ENCODE data around the gene RPL22.

Gene RPL22

DNA sequence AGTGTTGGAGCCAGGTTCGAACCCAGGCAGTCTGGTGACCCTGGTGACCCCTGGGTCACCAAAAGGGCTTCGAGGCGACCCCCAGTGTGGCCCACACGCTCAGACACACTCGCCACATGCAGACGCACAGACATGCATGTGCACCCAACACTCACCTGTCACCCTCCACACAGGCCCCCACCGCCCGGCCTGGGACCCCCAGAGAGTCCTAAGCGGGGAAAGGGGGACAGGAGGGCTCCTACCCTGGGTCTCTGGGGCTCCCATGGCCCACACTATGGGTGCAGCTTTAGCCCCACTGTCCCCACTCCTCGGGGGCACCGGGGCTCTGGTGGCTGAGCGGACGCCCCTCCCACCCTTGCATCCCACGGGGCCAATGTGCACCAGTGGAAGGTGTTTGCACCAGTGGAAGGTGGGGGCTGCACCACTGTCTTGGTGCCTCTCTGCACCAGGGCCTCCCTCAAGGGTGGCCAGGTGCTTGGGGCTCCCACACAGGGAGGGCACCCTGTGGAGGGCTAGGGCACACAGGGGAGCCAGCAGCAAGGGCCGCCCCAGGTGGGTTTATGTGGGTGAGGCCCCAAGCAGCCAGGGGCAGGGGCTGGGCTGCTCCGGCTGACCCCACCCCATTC, 29.2 kb downstream of the RPL22 start:
- no peaks in the 10 kb centered on the region for H3K27me3 ChIP-seq (ENCODE audit: insufficient read depth, low read length, poor library complexity)
- no peak for DNase-seq
- H2BK5ac ChIP-seq (ENCODE audit: low read length), result no peak overlapping the region

DNA sequence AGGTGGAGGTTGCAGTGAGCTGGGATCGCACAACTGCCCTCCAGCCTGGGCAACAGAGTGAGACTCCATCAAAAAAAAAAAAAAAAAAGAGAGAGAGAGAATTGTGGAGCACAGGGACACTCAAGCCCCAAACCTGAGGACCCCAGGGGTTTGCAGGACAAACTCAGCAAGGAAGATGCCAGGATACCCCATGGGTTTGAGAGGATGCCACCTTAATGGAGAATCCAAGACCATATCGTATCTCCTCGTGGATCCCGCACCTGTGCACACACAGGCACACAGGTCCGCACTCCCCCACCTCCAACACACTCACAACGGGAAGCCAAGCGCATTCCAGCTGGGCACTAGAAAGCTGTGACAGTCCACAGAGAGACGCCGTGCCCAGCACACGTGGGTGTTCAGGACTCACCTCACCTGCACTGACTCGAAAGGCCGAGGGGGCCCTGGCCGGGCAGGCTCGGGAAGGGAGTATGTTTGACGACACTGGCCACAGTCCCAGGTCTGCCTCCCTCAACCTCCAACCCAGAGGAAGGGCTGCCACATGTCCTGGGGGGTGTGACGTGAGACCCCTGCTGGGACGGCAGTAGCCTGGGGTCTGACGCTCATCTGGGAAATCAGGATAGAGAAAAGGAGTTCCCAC, 30.3 kb downstream of the RPL22 start:
- H3K4ac ChIP-seq (ENCODE audit: low read depth, low read length), result no peak overlapping the region
- H3K4me2 ChIP-seq (ENCODE audit: low read length), result no peak overlapping the region
- no peak overlapping the region for H2AK5ac ChIP-seq (ENCODE audit: low read length)
- H3K23ac ChIP-seq (ENCODE audit: low read length), result no peak overlapping the region
- no peak overlapping the region for H3K27ac ChIP-seq (ENCODE audit: low read depth, low read length)
- no peaks in the 10 kb centered on the region for H3K36me3 ChIP-seq (ENCODE audit: control insufficient read depth, insufficient read depth, low read length)
- H2BK120ac ChIP-seq (ENCODE audit: low read depth, low read length), result no peak overlapping the region
- H3K4me1 ChIP-seq (ENCODE audit: control insufficient read depth, low read depth, low read length), result no peaks in the 10 kb centered on the region
- H3K79me2 ChIP-seq (ENCODE audit: control insufficient read depth, insufficient read depth, low read length), result no peaks in the 10 kb centered on the region
- no peak overlapping the region for H2BK15ac ChIP-seq (replicated peaks; ENCODE audit: low read depth)
- no peak for DNase-seq
- H4K8ac ChIP-seq (ENCODE audit: low read depth, low read length), result no peak overlapping the region
- WGBS (ENCODE audit: extremely low coverage, insufficient coverage, low lambda C conversion rate), result no CpG with 5 or more reads among the region's 18 CpGs
- H3K4me3 ChIP-seq (ENCODE audit: low read length), result no peak overlapping the region
- H3K56ac ChIP-seq (ENCODE audit: low read length), result no peak overlapping the region
- H3K18ac ChIP-seq (ENCODE audit: low read length), result no peak overlapping the region
- no peak overlapping the region for H2BK5ac ChIP-seq (ENCODE audit: low read length)
- no peaks in the 10 kb centered on the region for H3K27me3 ChIP-seq (ENCODE audit: insufficient read depth, low read length, poor library complexity)
- no peak overlapping the region for H3K9ac ChIP-seq (ENCODE audit: low read length)
- H3K79me1 ChIP-seq (ENCODE audit: low read length), result no peaks in the 10 kb centered on the region
- no peak overlapping the region for H4K5ac ChIP-seq (ENCODE audit: low read length)

More for the DNA sequence above, 29.2 kb downstream of the RPL22 start:
- Histone ChIP-seq H3K4ac (ENCODE audit: low read depth, low read length) (no peak overlapping the region), H3K23ac (ENCODE audit: low read length) (no peak overlapping the region), H3K4me3 (ENCODE audit: low read length) (no peak overlapping the region), H2AK5ac (ENCODE audit: low read length) (no peak overlapping the region), H2BK120ac (ENCODE audit: low read depth, low read length) (no peak overlapping the region), H3K79me1 (ENCODE audit: low read length) (no peaks in the 10 kb centered on the region), H3K18ac (ENCODE audit: low read length) (no peak overlapping the region), H3K36me3 (ENCODE audit: control insufficient read depth, insufficient read depth, low read length) (no peaks in the 10 kb centered on the region), H4K8ac (ENCODE audit: low read depth, low read length) (no peak overlapping the region), H3K56ac (ENCODE audit: low read length) (no peak overlapping the region), H2BK15ac (replicated peaks; ENCODE audit: low read depth) (no peak overlapping the region), H4K5ac (ENCODE audit: low read length) (no peak overlapping the region), H3K27ac (ENCODE audit: low read depth, low read length) (no peak overlapping the region), H3K4me1 (ENCODE audit: control insufficient read depth, low read depth, low read length) (no peaks in the 10 kb centered on the region), H3K79me2 (ENCODE audit: control insufficient read depth, insufficient read depth, low read length) (no peaks in the 10 kb centered on the region), H3K9ac (ENCODE audit: low read length) (no peak overlapping the region), H3K4me2 (ENCODE audit: low read length) (no peak overlapping the region)
- WGBS (ENCODE audit: extremely low coverage, insufficient coverage, low lambda C conversion rate), result no CpG with 5 or more reads among the region's 16 CpGs

DNA sequence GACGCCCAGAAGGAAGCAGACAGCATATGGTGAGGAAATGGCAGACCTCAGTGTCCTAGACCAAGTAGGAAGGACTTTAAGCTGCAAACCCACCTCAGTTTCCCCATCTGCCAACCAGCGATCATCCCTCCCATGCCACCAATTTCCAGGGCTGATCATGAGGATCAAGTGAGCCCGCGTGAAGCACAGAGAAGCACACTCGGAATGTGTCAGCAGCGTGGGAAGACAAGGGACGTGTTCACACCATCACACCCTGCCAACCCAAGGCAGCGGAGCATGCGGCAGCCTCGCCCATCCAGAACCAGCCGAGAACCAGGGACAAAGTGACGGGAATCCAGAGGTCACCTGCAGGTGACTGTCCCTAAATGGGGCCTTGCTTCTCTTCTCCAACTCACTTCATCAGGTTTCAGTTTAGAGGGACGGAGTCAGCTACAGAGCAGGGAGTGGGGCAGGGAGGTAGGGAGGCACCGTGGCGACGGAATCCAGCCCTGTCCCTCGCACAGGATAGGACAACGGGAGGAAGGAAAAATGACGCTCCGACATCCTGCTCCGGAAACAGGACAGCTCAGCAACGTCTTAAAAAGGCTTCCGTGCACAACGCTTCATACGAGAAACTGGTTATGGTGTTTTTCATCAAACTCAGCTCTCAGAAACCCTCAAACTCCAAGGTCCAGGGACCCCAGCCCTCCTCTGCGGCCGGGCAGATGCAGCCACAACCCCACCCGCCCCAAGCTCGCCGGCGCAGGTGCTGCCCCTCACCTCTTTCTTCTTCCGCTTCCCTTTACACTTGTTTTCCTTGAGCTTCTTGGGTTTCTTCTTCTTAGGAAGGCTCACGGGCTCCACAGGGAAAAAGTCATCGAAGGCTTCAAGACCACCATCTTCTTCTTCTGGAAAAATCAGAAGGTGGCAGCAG, 31.7 kb downstream of the RPL22 start:
- H3K23ac ChIP-seq (ENCODE audit: low read length), result no peak overlapping the region
- H3K79me1 ChIP-seq (ENCODE audit: low read length), result no peaks in the 10 kb centered on the region
- H3K79me2 ChIP-seq (ENCODE audit: control insufficient read depth, insufficient read depth, low read length), result no peaks in the 10 kb centered on the region
- no peaks in the 10 kb centered on the region for H3K4me1 ChIP-seq (ENCODE audit: control insufficient read depth, low read depth, low read length)
- no peak overlapping the region for H4K8ac ChIP-seq (ENCODE audit: low read depth, low read length)
- no CpG with 5 or more reads among the region's 34 CpGs for WGBS (ENCODE audit: extremely low coverage, insufficient coverage, low lambda C conversion rate)
- no peak overlapping the region for H2AK5ac ChIP-seq (ENCODE audit: low read length)
- H3K9ac ChIP-seq (ENCODE audit: low read length), result no peak overlapping the region
- DNase-seq, result no peak
- H3K18ac ChIP-seq (ENCODE audit: low read length), result no peak overlapping the region
- H3K36me3 ChIP-seq (ENCODE audit: control insufficient read depth, insufficient read depth, low read length), result no peaks in the 10 kb centered on the region
- H3K27ac ChIP-seq (ENCODE audit: low read depth, low read length), result no peak overlapping the region
- H3K56ac ChIP-seq (ENCODE audit: low read length), result no peak overlapping the region
- H3K4me3 ChIP-seq (ENCODE audit: low read length), result no peak overlapping the region
- H3K4ac ChIP-seq (ENCODE audit: low read depth, low read length), result no peak overlapping the region
- no peak overlapping the region for H4K5ac ChIP-seq (ENCODE audit: low read length)
- no peak overlapping the region for H3K4me2 ChIP-seq (ENCODE audit: low read length)
- H2BK15ac ChIP-seq (replicated peaks; ENCODE audit: low read depth), result no peak overlapping the region
- no peak overlapping the region for H2BK120ac ChIP-seq (ENCODE audit: low read depth, low read length)
- no peak overlapping the region for H2BK5ac ChIP-seq (ENCODE audit: low read length)
- no peaks in the 10 kb centered on the region for H3K27me3 ChIP-seq (ENCODE audit: insufficient read depth, low read length, poor library complexity)

DNA sequence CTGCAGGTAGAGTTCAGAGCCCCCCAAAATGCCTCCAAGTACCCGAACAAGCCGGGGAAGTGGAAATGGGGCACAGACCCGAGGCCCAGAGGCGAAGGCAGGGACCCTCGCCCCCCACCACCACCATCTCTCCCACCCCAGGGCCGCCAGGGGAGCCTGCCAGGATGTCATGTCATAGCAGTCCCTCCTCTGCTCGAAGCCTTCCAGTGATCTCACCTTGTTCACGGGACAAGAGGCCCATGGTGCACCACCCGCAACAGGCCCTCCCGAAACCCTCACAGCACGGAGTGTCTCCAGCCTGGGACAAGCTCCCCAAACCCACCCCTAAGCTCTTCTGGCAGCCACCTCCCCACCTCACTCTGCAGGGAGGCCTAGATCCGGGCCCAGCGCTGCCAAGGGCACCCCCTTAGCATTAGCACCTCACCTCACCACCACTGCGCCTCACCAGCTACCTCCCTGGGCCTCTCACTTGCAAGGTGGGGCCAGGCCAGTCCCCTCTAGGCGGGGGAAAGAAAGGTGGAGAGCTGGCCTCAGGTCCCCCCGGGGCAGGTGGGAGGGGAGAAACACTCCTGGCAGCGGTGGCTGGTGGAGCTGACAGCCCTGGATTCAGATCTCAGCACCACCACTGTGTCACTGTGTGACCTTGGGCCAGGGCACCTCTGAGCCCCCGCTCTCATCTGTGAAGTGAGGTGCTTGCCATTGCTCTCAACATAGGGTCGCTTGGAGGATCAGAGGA, 32.6 kb downstream of the RPL22 start:
- Histone ChIP-seq H4K5ac (ENCODE audit: low read length) (no peak overlapping the region), H3K4me1 (ENCODE audit: control insufficient read depth, low read depth, low read length) (no peaks in the 10 kb centered on the region), H3K9ac (ENCODE audit: low read length) (no peak overlapping the region), H3K79me1 (ENCODE audit: low read length) (no peaks in the 10 kb centered on the region), H3K23ac (ENCODE audit: low read length) (no peak overlapping the region), H3K4me2 (ENCODE audit: low read length) (no peak overlapping the region), H2BK15ac (replicated peaks; ENCODE audit: low read depth) (no peak overlapping the region), H3K36me3 (ENCODE audit: control insufficient read depth, insufficient read depth, low read length) (no peaks in the 10 kb centered on the region), H3K27ac (ENCODE audit: low read depth, low read length) (no peak overlapping the region), H4K8ac (ENCODE audit: low read depth, low read length) (no peak overlapping the region), H3K27me3 (ENCODE audit: insufficient read depth, low read length, poor library complexity) (no peaks in the 10 kb centered on the region), H2BK120ac (ENCODE audit: low read depth, low read length) (no peak overlapping the region), H3K4me3 (ENCODE audit: low read length) (no peak overlapping the region), H3K4ac (ENCODE audit: low read depth, low read length) (no peak overlapping the region), H3K79me2 (ENCODE audit: control insufficient read depth, insufficient read depth, low read length) (no peaks in the 10 kb centered on the region), H2AK5ac (ENCODE audit: low read length) (no peak overlapping the region), H3K56ac (ENCODE audit: low read length) (no peak overlapping the region), H2BK5ac (ENCODE audit: low read length) (no peak overlapping the region), H3K18ac (ENCODE audit: low read length) (no peak overlapping the region)
- DNase-seq, result no peak
- no CpG with 5 or more reads among the region's 19 CpGs for WGBS (ENCODE audit: extremely low coverage, insufficient coverage, low lambda C conversion rate)

DNA sequence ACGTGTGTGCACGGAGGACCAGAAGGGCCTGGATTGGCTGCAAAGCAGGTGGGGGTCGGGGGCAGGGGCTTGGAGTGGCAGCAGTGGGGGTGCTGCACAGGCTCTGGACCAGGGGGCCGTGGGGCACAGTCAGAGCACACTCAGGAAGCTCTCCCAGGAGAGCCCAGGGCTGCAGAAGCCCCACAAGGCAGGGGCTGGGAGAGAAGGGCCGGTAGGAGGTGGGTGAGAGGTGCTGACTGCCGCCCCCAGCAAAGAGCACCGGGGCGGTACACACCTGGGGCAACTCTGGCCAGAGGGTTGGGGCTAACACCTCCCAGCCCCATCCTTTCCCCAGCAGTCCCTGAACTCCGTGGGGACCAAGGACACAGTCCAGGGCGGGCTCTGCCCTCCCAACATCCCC, 33.2 kb downstream of the RPL22 start:
- Histone ChIP-seq H3K9ac (ENCODE audit: low read length) (no peak overlapping the region), H2AK5ac (ENCODE audit: low read length) (no peak overlapping the region), H3K36me3 (ENCODE audit: control insufficient read depth, insufficient read depth, low read length) (no peaks in the 10 kb centered on the region), H3K56ac (ENCODE audit: low read length) (no peak overlapping the region), H3K4me1 (ENCODE audit: control insufficient read depth, low read depth, low read length) (no peaks in the 10 kb centered on the region), H3K79me2 (ENCODE audit: control insufficient read depth, insufficient read depth, low read length) (no peaks in the 10 kb centered on the region), H3K27me3 (ENCODE audit: insufficient read depth, low read length, poor library complexity) (no peaks in the 10 kb centered on the region), H3K4me2 (ENCODE audit: low read length) (no peak overlapping the region), H3K18ac (ENCODE audit: low read length) (no peak overlapping the region), H2BK5ac (ENCODE audit: low read length) (no peak overlapping the region), H2BK120ac (ENCODE audit: low read depth, low read length) (no peak overlapping the region), H3K4ac (ENCODE audit: low read depth, low read length) (no peak overlapping the region), H3K79me1 (ENCODE audit: low read length) (no peaks in the 10 kb centered on the region), H4K5ac (ENCODE audit: low read length) (no peak overlapping the region), H4K8ac (ENCODE audit: low read depth, low read length) (no peak overlapping the region), H3K4me3 (ENCODE audit: low read length) (no peak overlapping the region), H3K27ac (ENCODE audit: low read depth, low read length) (no peak overlapping the region), H3K23ac (ENCODE audit: low read length) (no peak overlapping the region), H2BK15ac (replicated peaks; ENCODE audit: low read depth) (no peak overlapping the region)
- no peak for DNase-seq
- no CpG with 5 or more reads among the region's 10 CpGs for WGBS (ENCODE audit: extremely low coverage, insufficient coverage, low lambda C conversion rate)
